H9 (cell line): ENCODE data around the gene IL21R. TPM values are rescaled to one million over a fixed set of nuclear protein-coding genes. Genes with fewer than 3 reads are reported as not detected.

Source experiments
- DNase-seq: peaks from one replicate; pipeline ENCODE4 v3.0.0-alpha.2; 2017
- H2AFZ ChIP-seq: one replicate; pipeline ENCODE4 v1.6.1; 2013; ENCODE audit warnings: mild to moderate bottlenecking, low read length, control low read depth, moderate library complexity
- H2AK5ac ChIP-seq: 2 replicates; pipeline ENCODE4 v1.6.1; 2013; ENCODE audit warnings: low read length, control low read depth, mixed read lengths; ENCODE audit not compliant: insufficient read length
- H2BK120ac ChIP-seq: one replicate; pipeline ENCODE4 v1.6.1; 2013; ENCODE audit warnings: low read depth, mild to moderate bottlenecking, low read length, control low read depth, inconsistent platforms; ENCODE audit not compliant: poor library complexity, severe bottlenecking
- H2BK12ac ChIP-seq: 2 replicates; pipeline ENCODE4 v1.6.1; 2013; ENCODE audit warnings: low read length, control low read depth, mixed read lengths, low read depth; ENCODE audit not compliant: insufficient read length
- H2BK15ac ChIP-seq: 2 replicates; pipeline ENCODE4 v1.6.1; 2013; ENCODE audit warnings: low read depth, low read length, control low read depth
- H2BK20ac ChIP-seq: one replicate; pipeline ENCODE4 v1.6.1; 2013; ENCODE audit warnings: low read depth, mild to moderate bottlenecking, low read length, control low read depth, inconsistent platforms; ENCODE audit not compliant: poor library complexity, severe bottlenecking
- H2BK5ac ChIP-seq: 2 replicates; pipeline ENCODE4 v1.6.1; 2013; ENCODE audit warnings: low read length, control low read depth, mixed read lengths; ENCODE audit not compliant: insufficient read length
- H3K14ac ChIP-seq: 2 replicates; pipeline ENCODE4 v1.6.1; 2013; ENCODE audit warnings: low read length, control low read depth; ENCODE audit not compliant: insufficient read depth
- H3K18ac ChIP-seq: 2 replicates; pipeline ENCODE4 v1.6.1; 2013; ENCODE audit warnings: low read depth, mild to moderate bottlenecking, mixed read lengths, low read length, control low read depth; ENCODE audit not compliant: insufficient read length
- H3K23ac ChIP-seq: 2 replicates; pipeline ENCODE4 v1.6.1; 2013; ENCODE audit warnings: low read length, control low read depth, mixed read lengths, low read depth; ENCODE audit not compliant: insufficient read length
- H3K23me2 ChIP-seq: 2 replicates; pipeline ENCODE4 v1.6.1; 2013; ENCODE audit warnings: low read depth, mild to moderate bottlenecking, mixed read lengths, low read length, control low read depth; ENCODE audit not compliant: insufficient read length, poor library complexity, severe bottlenecking
- H3K27ac ChIP-seq: 2 replicates; pipeline ENCODE4 v1.5.1; 2013; ENCODE audit warnings: low read length, control low read depth, mixed read lengths, low read depth; ENCODE audit not compliant: insufficient read length
- H3K27me3 ChIP-seq: 2 replicates; pipeline ENCODE4 v1.6.1; 2013; ENCODE audit warnings: low read length, control low read depth, inconsistent platforms; ENCODE audit not compliant: insufficient read depth
- H3K4ac ChIP-seq: 2 replicates; pipeline ENCODE4 v1.6.1; 2013; ENCODE audit warnings: low read depth, mild to moderate bottlenecking, control low read depth, inconsistent platforms, low read length, moderate library complexity
- H3K4me1 ChIP-seq: 2 replicates; pipeline ENCODE4 v1.6.1; 2013; ENCODE audit warnings: low read length, control low read depth, inconsistent platforms; ENCODE audit not compliant: insufficient read depth
- H3K4me2 ChIP-seq: 2 replicates; pipeline ENCODE4 v1.6.1; 2013; ENCODE audit warnings: low read length, control low read depth, mixed read lengths; ENCODE audit not compliant: insufficient read length, insufficient read depth
- H3K56ac ChIP-seq: 2 replicates; pipeline ENCODE4 v1.6.1; 2013; ENCODE audit warnings: low read depth, mild to moderate bottlenecking, mixed read lengths, low read length, control low read depth; ENCODE audit not compliant: insufficient read length
- H3K79me1 ChIP-seq: 2 replicates; pipeline ENCODE4 v1.6.1; 2013; ENCODE audit warnings: low read depth, mild to moderate bottlenecking, moderate library complexity, low read length, control low read depth, inconsistent platforms; ENCODE audit not compliant: insufficient read depth, poor library complexity, severe bottlenecking
- H3K79me2 ChIP-seq: 2 replicates; pipeline ENCODE4 v1.6.1; 2013; ENCODE audit warnings: low read length, control low read depth, inconsistent platforms; ENCODE audit not compliant: insufficient read depth
- H3K9ac ChIP-seq: 2 replicates; pipeline ENCODE4 v1.6.1; 2013; ENCODE audit warnings: low read length, control low read depth, mixed read lengths; ENCODE audit not compliant: insufficient read length; ENCODE audit errors: extremely low read depth
- H3K9me3 ChIP-seq: one replicate; pipeline ENCODE4 v1.6.1; 2013; ENCODE audit warnings: low read depth, low read length, inconsistent platforms; ENCODE audit not compliant: control insufficient read depth
- H3T11ph ChIP-seq: one replicate; pipeline ENCODE4 v1.6.1; 2013; ENCODE audit warnings: mild to moderate bottlenecking, low read length, control low read depth, inconsistent platforms
- H4K20me1 ChIP-seq: one replicate; pipeline ENCODE4 v1.6.1; 2013; ENCODE audit not compliant: control insufficient read depth, insufficient read length, insufficient read depth
- H4K5ac ChIP-seq: 2 replicates; pipeline ENCODE4 v1.6.1; 2013; ENCODE audit warnings: low read depth, mild to moderate bottlenecking, mixed read lengths, low read length, control low read depth; ENCODE audit not compliant: insufficient read length
- H4K8ac ChIP-seq: replicated peaks from 2 replicates; pipeline ENCODE4 v1.6.1; 2013; ENCODE audit warnings: low read length, control low read depth, mixed read lengths, low read depth; ENCODE audit not compliant: insufficient read length
- H4K91ac ChIP-seq: 2 replicates; pipeline ENCODE4 v1.6.1; 2013; ENCODE audit warnings: low read depth, mild to moderate bottlenecking, moderate library complexity, mixed read lengths, low read length, control low read depth; ENCODE audit not compliant: insufficient read length
- H3K27ac Mint-ChIP-seq, 3 experiments: 2 replicates in 2 of 3; 3 replicates in 1 of 3; pipeline ENCODE4 v1.8.0; 2020 to 2021; ENCODE audit warnings: mixed read lengths in 3 of 3, mild to moderate bottlenecking in 1 of 3, moderate library complexity in 1 of 3
- H3K27me3 Mint-ChIP-seq: 2 replicates; pipeline ENCODE4 v1.8.0; 2021; ENCODE audit warnings: low read depth, mild to moderate bottlenecking, moderate library complexity, mixed read lengths
- H3K36me3 Mint-ChIP-seq, 3 experiments: 2 replicates in 2 of 3; 3 replicates in 1 of 3; pipeline ENCODE4 v1.8.0; 2020 to 2021; ENCODE audit warnings: low read depth in 3 of 3, mixed read lengths in 3 of 3; ENCODE audit not compliant: insufficient read depth in 1 of 3
- H3K4me1 Mint-ChIP-seq, 2 experiments: 2 replicates each; pipeline ENCODE4 v1.8.0; 2020; ENCODE audit warnings: mixed read lengths in 2 of 2
- H3K4me3 Mint-ChIP-seq, 2 experiments: 2 replicates in 1 of 2; 3 replicates in 1 of 2; pipeline ENCODE4 v1.8.0; 2020 to 2021; ENCODE audit warnings: mild to moderate bottlenecking in 2 of 2, mixed read lengths in 2 of 2, moderate library complexity in 1 of 2
- H3K9me3 Mint-ChIP-seq, 2 experiments: 2 replicates in 1 of 2; 3 replicates in 1 of 2; pipeline ENCODE4 v1.8.0; 2020; ENCODE audit warnings: mild to moderate bottlenecking in 2 of 2, mixed read lengths in 2 of 2, moderate library complexity in 1 of 2
- WGBS: extraction: QIAGEN DNeasy Blood & Tissue Kit; methylation state at CpG from one replicate; pipeline ENCODE4 v1.1.7; 2013; ENCODE audit warnings: missing lambda C conversion rate, low lambda C conversion rate, mixed read lengths; ENCODE audit not compliant: insufficient read length; ENCODE audit errors: extremely low coverage; 5-methylcytosine and 5-hydroxymethylcytosine counted together
- total RNA-seq: library from RNA; stranded (reverse); gene quantifications from 2 replicates; pipeline ENCODE4 v1.2.1, GENCODE V29; 2021
- TF ChIP-seq, protein P1 (sequence below): fragments of 200-600 bp; sonication (generic); conservative IDR thresholded peaks from 3 replicates; pipeline ENCODE4 v1.8.0; 2021; ENCODE audit warnings: antibody characterized with exemption, mild to moderate bottlenecking

The IL21R gene
- total RNA-seq, 1 experiment from 2014 or later, result 0.07 TPM

DNA sequence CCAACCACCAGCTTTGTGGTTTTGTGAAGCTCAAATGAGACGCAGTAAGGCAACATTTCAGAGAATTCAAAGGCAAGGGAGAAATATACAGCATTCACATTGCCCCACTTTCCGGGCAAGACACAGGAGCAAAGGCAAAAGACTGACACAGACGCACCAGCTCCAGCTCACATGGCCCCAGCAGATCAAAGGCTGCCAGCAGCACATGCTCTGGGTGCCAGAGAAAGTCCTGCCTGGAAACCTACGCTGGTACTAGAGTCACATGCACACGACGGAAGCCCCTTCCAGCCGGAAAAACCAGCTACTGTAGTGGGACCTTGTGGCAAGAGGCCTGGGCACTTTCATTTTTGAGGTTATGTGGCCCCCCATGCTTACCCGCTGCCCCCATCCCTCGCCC is 97.7 kb downstream of the IL21R start:
- TF ChIP-seq, protein P1, sequence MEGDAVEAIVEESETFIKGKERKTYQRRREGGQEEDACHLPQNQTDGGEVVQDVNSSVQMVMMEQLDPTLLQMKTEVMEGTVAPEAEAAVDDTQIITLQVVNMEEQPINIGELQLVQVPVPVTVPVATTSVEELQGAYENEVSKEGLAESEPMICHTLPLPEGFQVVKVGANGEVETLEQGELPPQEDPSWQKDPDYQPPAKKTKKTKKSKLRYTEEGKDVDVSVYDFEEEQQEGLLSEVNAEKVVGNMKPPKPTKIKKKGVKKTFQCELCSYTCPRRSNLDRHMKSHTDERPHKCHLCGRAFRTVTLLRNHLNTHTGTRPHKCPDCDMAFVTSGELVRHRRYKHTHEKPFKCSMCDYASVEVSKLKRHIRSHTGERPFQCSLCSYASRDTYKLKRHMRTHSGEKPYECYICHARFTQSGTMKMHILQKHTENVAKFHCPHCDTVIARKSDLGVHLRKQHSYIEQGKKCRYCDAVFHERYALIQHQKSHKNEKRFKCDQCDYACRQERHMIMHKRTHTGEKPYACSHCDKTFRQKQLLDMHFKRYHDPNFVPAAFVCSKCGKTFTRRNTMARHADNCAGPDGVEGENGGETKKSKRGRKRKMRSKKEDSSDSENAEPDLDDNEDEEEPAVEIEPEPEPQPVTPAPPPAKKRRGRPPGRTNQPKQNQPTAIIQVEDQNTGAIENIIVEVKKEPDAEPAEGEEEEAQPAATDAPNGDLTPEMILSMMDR, result no peak
- no peaks in the 10 kb centered on the region for H3K23me2 ChIP-seq
- no peak overlapping the region for H4K91ac ChIP-seq
- H3K9ac ChIP-seq, result no peak overlapping the region
- H2AK5ac ChIP-seq, result no peak overlapping the region
- H3K27ac ChIP-seq, result no peak overlapping the region
- no peak for DNase-seq
- H3K23ac ChIP-seq, result no peak overlapping the region
- no peak overlapping the region for H2BK20ac ChIP-seq
- no peak overlapping the region for H3K27ac Mint-ChIP-seq
- H4K8ac ChIP-seq, result no peak overlapping the region
- no peak overlapping the region for H3K4me2 ChIP-seq
- no peak overlapping the region for H3K4ac ChIP-seq
- no peak overlapping the region for H4K5ac ChIP-seq
- H3K27me3 Mint-ChIP-seq, result no peaks in the 10 kb centered on the region
- H3K27me3 ChIP-seq, result no peaks in the 10 kb centered on the region
- no peak overlapping the region for H2BK12ac ChIP-seq
- H3K79me2 ChIP-seq, result no peaks in the 10 kb centered on the region
- WGBS, result no CpG with 5 or more reads among the region's 9 CpGs
- H3K9me3 Mint-ChIP-seq, result no peaks in the 10 kb centered on the region
- H3K9me3 ChIP-seq, result no peaks in the 10 kb centered on the region
- H3K4me1 ChIP-seq, result no peaks in the 10 kb centered on the region
- H3T11ph ChIP-seq, result no peak overlapping the region
- no peaks in the 10 kb centered on the region for H3K79me1 ChIP-seq
- no peak overlapping the region for H2BK5ac ChIP-seq
- H2AFZ ChIP-seq, result no peak overlapping the region
- no peaks in the 10 kb centered on the region for H3K4me1 Mint-ChIP-seq
- no peak overlapping the region for H2BK15ac ChIP-seq
- H3K36me3 Mint-ChIP-seq, result peaks cover 54 to 97% (median 96%) of the 10 kb centered on the region in 3 experiments; a peak in 6 of 7 replicates
- H4K20me1 ChIP-seq, result no peaks in the 10 kb centered on the region
- H3K4me3 Mint-ChIP-seq, result no peak overlapping the region
- H3K14ac ChIP-seq, result no peak overlapping the region
- H3K18ac ChIP-seq, result no peak overlapping the region
- H2BK120ac ChIP-seq, result no peak overlapping the region
- no peak overlapping the region for H3K56ac ChIP-seq
